ENCODE measurements around the gene CD2. TPM values are rescaled to one million over a fixed set of nuclear protein-coding genes. Genes with fewer than 3 reads are reported as not detected.

The CD2 gene
- total RNA-seq, 2 experiments from 2014 or later, result 150 to 151 TPM

- H3K27ac Mint-ChIP-seq, result no peak overlapping the region
- H3K4me3 ChIP-seq (ENCODE audit: low read length), result no peak overlapping the region
- CTCF ChIA-PET, result no interaction called here
Measured at GRCh38 chr1:116708255-116708900, 45.9 kb upstream of the CD2 start.

GRCh38 chr1:116709666-116710167 is 44.5 kb upstream of the CD2 start:
- no peaks in the 10 kb centered on the region for H3K27me3 Mint-ChIP-seq
- TF ChIP-seq CTCF (IDR thresholded peaks at IDR 0.05), result no peak
- H3K4me1 Mint-ChIP-seq (ENCODE audit: low read depth), result no peaks in the 10 kb centered on the region
- ChIA-PET POLR2A (interaction anchor here (0.6 kb wide), 1 partner anchor 38 kb away, joined by 4 read pairs; no protein-coding TSS in a partner anchor), CTCF (no interaction called here)
- H3K9me3 Mint-ChIP-seq, result no peaks in the 10 kb centered on the region
- no peak overlapping the region for H3K27ac Mint-ChIP-seq
- ATAC-seq (ENCODE audit: poor library complexity), result no peak
- H3K9me3 ChIP-seq (ENCODE audit: control insufficient read depth in 1 of 2, insufficient read depth in 1 of 2, low read length in 2 of 2), result no peaks in the 10 kb centered on the region
- no peaks in the 10 kb centered on the region for H3K36me3 Mint-ChIP-seq (ENCODE audit: low read depth)
- H3K27ac ChIP-seq (ENCODE audit: low read depth in 1 of 2, low read length in 2 of 2), result no peak overlapping the region
- DNase-seq, result no peak
- no peaks in the 10 kb centered on the region for H3K36me3 ChIP-seq (ENCODE audit: insufficient read depth, low read length)
- no peaks in the 10 kb centered on the region for H3K4me1 ChIP-seq (ENCODE audit: insufficient read depth, low read length)
- intact Hi-C loops (cut with DNase I, micrococcal nuclease), result no loop called here
- H3K4me3 ChIP-seq (ENCODE audit: low read length), result no peak overlapping the region
- no peaks in the 10 kb centered on the region for H3K27me3 ChIP-seq (ENCODE audit: control insufficient read depth in 1 of 2, insufficient read depth in 2 of 2, low read length in 2 of 2)
- H3K4me3 Mint-ChIP-seq, result no peak overlapping the region

More at GRCh38 chr1:116708255-116708900, 45.9 kb upstream of the CD2 start:
- Mint-ChIP-seq H3K36me3 (ENCODE audit: low read depth) (no peaks in the 10 kb centered on the region), H3K9me3 (no peaks in the 10 kb centered on the region), H3K27me3 (no peaks in the 10 kb centered on the region), H3K4me3 (no peak overlapping the region), H3K4me1 (ENCODE audit: low read depth) (no peaks in the 10 kb centered on the region)
- Histone ChIP-seq H3K27ac (ENCODE audit: low read depth in 1 of 2, low read length in 2 of 2) (no peak overlapping the region), H3K36me3 (ENCODE audit: insufficient read depth, low read length) (no peaks in the 10 kb centered on the region), H3K27me3 (ENCODE audit: control insufficient read depth in 1 of 2, insufficient read depth in 2 of 2, low read length in 2 of 2) (no peaks in the 10 kb centered on the region), H3K9me3 (ENCODE audit: control insufficient read depth in 1 of 2, insufficient read depth in 1 of 2, low read length in 2 of 2) (no peaks in the 10 kb centered on the region), H3K4me1 (ENCODE audit: insufficient read depth, low read length) (no peaks in the 10 kb centered on the region)
- intact Hi-C loops (cut with DNase I, micrococcal nuclease), result no loop called here
- no peak for DNase-seq
- no peak for ATAC-seq (ENCODE audit: poor library complexity)
- TF ChIP-seq CTCF (IDR thresholded peaks at IDR 0.05), result no peak
- POLR2A ChIA-PET, result no interaction called here

DNA sequence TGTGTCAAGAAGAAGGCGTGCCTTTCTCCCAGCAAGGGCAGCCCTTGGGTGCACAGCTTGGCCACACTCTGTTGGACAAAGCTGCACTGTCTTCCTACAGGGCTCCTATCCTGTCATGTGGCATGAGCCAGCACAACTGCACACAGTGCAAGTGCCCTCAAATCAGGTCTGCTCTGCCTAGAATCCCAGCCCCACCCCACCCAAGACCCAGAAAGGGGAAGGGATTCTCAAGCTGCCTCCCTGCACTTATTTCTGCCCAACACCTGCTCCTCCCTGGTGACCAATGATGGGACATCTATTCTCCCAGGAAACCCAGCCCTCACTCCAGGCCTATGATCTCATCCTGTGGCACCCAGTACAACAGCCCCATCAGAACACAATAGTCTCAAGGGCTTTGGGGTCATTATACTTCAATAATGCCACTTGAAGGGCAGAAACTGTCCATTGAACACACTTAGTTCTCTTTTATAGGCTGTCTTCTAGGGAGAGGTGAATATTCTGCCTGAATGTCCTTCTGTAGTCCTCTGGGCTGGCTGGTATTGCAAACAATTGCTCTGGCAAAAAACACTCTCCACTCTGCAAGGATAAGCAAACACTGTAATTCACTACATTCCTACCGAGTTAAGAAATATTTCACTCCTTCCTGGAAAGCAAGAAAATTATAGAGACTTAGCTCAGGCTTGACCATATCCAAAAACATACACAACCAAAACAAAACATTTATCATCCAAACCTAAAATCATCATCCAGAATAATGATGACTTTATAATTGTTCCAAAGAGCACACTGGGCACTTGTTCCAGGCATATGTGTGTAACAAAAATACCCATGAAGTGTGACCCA is 43.6 kb upstream of the CD2 start:
- H3K4me1 Mint-ChIP-seq (ENCODE audit: low read depth), result no peaks in the 10 kb centered on the region
- intact Hi-C loops (cut with DNase I, micrococcal nuclease), result no loop called here
- no peak for ATAC-seq (ENCODE audit: poor library complexity)

More for the DNA sequence above, 43.6 kb upstream of the CD2 start:
- no peaks in the 10 kb centered on the region for H3K4me1 ChIP-seq (ENCODE audit: insufficient read depth, low read length)
- no peaks in the 10 kb centered on the region for H3K27me3 ChIP-seq (ENCODE audit: control insufficient read depth in 1 of 2, insufficient read depth in 2 of 2, low read length in 2 of 2)
- TF ChIP-seq CTCF (IDR thresholded peaks at IDR 0.05), result no peak
- H3K27ac ChIP-seq (ENCODE audit: low read depth in 1 of 2, low read length in 2 of 2), result no peak overlapping the region
- no peaks in the 10 kb centered on the region for H3K27me3 Mint-ChIP-seq
- H3K4me3 ChIP-seq (ENCODE audit: low read length), result no peak overlapping the region
- DNase-seq, result no peak
- H3K27ac Mint-ChIP-seq, result no peak overlapping the region
- H3K36me3 Mint-ChIP-seq (ENCODE audit: low read depth), result no peaks in the 10 kb centered on the region
- H3K9me3 Mint-ChIP-seq, result no peaks in the 10 kb centered on the region
- no peak overlapping the region for H3K4me3 Mint-ChIP-seq
- H3K9me3 ChIP-seq (ENCODE audit: control insufficient read depth in 1 of 2, insufficient read depth in 1 of 2, low read length in 2 of 2), result no peaks in the 10 kb centered on the region
- H3K36me3 ChIP-seq (ENCODE audit: insufficient read depth, low read length), result no peaks in the 10 kb centered on the region
- CTCF ChIA-PET, result no interaction called here
- POLR2A ChIA-PET, result interaction anchor here (0.6 kb wide), 1 partner anchor 39 kb away, joined by 4 read pairs; no protein-coding TSS in a partner anchor
